CD4-positive, alpha-beta T cell treated with Interleukin-10 for 1 hour (primary cell): ENCODE measurements around the gene RNF187.
A peak's percentile ranks its signal among the peaks of the same experiment; 100 is the strongest.
"Not testable (repeated sequence)": the region's sequence is repeated elsewhere in the genome, so short reads cannot be mapped to it uniquely, and the experiment has no call there.

Experiments used
- DNase-seq: peaks from one replicate; pipeline ENCODE4 v3.0.0-alpha.2; 2020

Gene RNF187

DNA sequence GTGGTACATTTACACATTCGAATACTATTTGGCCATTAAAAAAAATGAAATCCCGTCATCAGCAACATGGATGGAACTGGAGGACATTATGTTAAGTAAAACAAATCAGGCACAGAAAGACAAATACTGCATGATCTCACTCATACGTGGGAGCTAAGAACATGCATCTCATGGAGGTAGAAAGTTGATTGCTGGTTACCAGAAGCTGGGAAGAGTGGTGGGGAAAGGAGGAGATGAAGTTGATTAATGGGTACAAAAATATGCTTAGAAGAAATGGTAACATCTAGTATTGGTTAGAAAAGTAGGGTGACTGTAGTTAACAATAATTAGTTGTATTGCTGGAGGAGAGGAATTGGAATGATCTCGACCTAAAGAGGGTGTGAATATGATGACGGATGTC is 24.6 kb upstream of the RNF187 start:
- no peak for DNase-seq

DNA sequence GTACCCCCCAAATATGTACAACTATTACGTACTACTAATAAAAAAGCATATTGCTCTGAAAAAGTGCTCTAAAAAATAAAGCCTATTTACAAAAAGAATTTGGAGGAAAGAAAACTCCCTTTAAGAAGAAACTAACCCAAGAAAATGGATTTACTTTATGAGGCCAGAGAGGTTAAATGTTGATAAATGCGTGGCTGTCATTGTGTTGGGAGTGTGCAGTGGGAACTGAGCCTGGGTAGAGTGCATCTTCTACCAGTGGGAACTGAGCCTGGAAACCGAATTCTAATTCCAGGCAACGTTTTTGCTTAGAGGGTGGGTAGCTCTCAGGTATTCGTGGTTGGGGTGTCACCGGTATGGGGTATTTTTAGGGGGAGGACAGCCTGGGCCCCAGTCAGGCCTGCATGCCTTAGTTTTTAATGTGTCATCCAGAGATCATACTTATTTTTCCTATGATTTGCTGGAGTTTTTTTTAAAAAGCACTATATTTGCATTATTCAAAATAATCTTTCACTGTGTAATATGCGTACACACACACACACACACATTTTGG is 24.1 kb upstream of the RNF187 start:
- no peak for DNase-seq

DNA sequence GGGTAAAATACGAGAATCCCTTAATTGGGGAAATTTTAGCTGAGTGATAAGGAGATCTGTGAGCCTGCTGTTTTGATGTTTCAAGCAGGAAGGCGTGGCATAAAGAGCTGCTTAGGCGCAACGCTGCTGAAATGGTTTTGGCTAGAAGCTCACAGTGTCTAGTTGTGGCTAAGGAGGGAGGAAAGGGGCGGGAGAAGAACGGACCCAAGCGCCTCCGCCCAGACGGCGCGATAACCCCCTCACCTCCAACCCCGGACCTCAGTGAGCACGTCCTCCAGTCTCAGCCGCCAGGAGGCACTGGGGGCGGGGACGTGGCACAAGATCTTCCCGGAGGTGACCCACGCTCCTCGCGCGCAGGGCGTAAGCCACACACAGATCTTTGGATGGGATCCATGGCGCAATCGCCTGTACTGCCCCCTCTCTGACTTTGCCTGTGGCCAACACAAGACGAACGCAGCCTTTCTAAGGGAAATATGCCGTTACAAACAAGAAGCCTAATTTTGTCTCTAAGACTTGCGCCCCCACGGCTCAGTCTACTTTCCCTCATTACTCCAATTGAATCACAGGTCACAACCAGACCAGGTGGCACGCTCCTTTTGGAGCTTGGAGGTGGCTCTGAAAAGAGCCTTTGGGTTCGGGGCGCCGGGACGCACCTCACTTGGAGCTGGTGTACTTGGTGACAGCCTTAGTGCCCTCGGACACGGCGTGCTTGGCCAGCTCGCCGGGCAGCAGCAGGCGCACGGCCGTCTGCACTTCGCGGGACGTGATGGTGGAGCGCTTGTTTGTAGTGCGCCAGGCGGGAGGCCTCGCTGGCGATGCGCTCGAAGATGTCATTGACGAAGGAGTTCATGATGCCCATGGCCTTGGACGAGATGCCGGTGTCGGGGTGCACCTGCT is 23.4 kb upstream of the RNF187 start:
- DNase-seq, result peak; percentile 70

DNA sequence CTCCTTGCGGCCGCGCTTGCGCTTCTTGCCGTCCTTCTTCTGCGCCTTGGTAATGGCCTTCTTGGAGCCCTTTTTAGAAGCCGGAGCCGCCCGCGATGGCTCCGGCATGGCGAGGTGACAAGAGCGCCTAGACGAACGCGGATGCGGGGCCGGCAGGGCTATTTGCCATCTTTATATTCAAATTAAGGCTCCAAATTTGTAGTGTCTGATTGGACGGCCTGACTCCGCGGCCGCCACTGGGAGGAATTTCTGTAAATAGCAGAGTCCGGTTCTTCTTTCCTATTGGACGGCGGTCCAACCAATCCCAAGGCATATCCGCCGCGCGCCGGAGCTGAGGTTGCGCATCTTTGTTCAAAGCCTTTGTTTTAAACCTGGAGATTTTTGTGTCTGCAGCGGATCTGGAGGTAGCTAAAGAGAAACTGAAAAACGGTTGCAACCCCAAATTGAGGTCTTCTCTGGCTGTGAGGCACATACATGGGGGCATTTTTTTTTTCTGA is 22.6 kb upstream of the RNF187 start:
- peak; percentile 94 for DNase-seq

DNA sequence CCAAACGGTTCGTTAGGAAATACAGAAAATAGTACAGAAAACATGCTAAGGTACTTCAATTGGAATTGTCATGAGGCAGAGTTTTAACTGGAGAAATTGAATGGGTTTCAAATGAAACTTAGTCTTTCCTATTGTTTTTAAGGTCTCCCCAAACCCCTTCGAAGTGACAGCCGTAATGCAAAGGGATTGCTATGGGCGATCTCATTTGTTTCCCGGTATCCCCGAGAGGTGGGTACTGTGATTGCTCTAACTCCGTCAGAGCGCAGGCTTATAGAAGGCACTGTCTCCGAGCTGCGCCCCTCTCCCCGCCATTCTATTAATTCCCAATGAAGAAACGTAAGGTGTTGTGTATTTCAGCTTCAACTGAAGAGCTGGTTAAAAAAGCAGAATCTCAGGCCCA is 22.0 kb upstream of the RNF187 start:
- DNase-seq, result no peak

DNA sequence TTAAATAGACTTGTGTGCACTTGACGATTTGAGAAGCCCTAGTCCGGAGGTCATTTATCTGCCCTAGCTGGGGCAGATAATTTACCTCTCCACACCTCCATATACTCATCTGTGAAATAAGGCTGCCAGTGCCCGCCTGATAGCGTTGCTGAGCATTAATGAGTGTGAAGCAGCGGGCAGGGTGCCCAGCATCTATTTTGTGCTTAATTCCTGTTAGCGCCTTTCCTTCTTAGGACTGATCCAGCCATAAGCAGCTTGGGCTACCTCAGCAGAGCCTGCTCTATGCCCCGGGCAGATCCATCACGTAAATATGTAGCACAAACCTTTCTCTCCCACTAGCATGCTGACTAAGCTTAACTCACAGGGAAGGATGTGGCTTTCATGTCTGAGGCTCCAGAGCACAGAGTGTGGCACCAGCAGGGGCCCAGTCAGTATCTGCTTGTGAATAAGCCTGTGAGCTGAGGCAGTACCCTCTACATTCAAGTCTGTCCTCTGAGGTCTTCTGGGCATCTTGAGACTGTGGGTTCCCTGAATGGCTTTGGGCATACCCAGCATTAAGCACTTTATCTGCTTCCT is 21.5 kb upstream of the RNF187 start:
- peak; percentile 41 for DNase-seq

DNA sequence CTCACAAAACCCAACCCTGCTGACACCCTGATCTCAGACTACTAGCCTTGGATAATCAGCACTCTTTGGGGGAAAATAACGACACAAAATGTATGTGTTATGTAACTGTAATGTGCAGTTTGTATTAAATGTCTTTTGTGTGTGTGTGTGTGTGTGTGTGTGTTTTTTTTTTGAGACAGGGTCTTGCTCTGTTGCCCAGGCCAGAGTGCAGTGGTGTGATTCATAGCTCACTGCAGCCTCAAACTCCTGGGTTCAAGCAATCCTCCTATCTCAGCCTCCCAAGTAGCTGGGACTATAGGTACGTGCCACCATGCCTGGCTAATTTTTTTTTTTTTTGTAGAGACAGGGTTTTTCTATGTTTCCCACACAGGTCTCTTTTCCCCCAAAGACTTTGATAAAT is 19.0 kb upstream of the RNF187 start:
- DNase-seq, result not testable (repeated sequence)

DNA sequence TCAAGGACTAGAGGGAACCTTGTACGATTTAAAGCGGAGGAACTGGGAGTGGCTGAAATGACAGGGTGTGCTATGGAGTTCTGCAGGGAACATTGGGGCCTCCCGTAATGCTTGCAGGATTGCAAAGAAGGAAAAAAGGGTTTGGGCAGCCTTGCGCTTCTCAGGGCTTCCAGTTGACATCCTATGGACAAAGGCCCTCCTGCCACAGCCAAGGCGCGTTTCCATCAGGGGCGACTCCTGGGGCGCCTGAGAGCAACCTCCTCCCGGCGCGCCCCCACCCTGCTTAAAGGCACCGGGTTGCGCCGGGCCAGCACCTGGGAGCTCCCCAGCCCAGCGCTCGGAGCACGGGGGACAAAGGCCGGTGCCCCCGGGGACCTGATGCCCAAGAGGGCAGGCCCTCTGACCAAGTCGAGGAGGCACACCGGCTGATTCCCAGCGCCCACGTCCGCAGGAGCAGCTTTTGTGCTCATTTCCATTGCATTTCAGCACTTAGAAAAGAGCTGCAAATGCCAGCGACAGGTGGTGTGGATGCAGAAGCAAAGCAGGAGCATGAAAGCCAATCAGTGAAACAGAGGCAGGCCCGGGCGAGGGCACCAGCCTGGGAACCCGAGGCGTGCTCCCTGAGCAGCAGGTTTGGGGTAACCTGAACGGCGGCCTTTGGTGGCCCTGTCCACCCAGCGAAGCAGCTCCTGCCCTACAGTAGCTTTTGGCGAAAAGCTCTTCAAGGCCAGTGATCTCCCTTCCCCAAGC is 17.6 kb upstream of the RNF187 start:
- no peak for DNase-seq

DNA sequence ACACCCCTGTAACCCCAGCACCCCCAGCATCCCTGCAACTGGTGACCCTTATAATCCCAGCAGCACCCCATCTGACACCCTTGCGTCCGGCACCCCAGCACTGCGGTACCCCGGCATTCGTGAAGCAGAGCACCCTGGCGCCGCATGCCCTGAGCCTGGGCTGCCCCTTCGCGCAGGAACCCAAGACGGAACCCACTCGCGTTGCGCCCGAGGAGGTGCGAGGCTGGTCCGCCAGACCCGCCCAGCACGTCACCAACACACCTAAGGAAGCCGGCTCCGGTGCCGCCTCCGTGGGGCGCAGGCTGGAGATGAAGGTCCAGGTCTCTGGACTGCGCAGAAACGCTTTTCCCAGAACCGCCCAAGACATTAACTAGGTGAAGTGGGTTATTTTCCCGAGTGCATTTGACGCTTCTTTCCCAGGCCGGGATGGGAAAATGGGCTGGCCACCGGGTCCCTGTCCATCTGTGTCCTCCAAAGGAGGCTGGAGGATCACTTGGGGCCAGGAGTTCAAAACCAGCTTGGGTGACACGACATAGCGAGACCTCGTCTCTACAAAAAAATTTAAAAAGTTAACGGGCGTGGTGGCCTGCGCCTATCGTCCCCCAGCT is 15.9 kb upstream of the RNF187 start:
- no peak for DNase-seq

DNA sequence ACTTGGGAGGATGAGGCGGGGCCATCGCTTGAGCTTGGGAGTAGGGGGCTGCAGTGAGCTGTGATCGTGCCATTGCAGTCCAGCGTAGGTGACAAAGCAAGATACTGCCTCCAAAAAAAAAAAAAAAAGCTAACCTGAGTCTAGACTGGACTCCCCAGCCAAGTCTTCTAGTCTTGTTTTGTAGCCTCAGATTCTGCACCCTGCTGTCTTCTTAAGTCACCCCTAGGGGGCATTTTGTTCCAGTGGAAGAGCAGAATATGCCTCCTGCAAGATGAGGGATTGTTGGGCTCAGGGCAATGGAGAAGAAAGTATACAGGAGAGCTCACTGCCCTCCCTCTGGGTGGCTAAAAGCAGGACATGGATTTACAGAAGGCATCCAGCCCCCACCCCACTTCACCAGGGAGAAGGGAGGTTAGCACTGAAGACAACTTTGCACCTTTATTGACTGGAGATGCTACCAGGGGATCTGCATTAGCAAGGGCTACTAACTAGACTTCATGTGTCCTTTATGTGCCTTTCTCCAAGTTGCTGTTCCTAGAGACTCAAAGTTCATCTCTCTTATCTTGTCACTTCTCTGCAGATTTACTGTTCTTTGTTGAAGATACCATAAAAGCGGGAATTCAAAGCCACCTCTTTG is 15.3 kb upstream of the RNF187 start:
- peak; percentile 61 for DNase-seq

DNA sequence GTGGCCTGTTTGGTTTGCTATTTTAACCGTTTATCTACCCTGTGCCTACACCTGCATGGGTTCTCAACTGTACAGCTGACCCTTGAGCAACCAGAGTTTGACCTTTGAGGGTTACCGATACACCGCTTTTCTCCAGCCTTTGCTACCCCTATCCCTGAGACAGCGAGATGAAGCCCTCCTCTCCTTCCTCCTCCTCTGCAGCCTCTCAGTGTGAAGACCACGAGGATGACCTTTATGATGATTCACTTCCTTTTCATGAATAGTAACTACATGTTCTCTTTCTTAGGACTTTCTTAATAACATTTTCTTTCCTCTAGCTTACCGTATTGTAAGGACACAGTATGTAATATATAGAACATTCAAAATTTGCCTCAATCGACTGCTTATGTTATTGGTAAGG is 14.5 kb upstream of the RNF187 start:
- no peak for DNase-seq

DNA sequence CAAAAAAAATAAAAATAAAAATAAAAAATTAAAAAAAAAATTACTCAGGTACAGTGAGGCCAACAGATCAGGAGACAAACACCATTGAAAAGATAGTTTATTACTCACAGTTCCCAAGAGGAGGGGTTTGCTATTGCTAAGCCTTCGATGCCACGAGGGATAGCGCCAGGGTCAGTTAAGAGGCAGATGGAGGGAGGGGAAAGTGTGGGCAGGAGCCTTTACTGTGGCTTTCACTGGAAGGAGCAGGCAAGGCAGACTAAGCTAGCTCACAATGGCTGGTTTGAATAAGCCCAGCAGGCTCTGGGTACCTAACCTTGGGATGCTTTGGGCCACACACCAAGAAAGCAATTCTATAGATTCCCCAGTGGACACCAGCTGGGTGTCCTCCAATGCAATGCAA is 12.7 kb upstream of the RNF187 start:
- no peak for DNase-seq

DNA sequence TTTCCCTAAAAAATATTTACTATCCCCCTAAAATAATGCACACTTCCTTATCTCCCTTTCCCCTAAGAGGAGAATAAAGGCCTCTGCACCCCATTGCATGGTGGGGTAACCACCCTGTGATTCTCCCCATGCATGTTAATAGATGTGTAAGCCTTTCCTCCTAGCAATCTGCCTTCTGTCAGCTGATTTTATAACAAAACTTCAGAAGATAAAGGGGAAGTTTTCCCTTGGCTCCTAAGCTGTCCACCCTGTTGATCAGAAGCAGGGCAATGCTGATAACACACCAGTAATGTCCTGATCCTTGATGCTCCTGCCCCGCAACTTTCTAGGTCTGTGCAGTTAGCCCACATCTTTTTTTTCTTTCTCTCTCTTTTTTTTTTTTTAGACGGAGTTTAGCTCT is 11.4 kb upstream of the RNF187 start:
- DNase-seq, result no peak

DNA sequence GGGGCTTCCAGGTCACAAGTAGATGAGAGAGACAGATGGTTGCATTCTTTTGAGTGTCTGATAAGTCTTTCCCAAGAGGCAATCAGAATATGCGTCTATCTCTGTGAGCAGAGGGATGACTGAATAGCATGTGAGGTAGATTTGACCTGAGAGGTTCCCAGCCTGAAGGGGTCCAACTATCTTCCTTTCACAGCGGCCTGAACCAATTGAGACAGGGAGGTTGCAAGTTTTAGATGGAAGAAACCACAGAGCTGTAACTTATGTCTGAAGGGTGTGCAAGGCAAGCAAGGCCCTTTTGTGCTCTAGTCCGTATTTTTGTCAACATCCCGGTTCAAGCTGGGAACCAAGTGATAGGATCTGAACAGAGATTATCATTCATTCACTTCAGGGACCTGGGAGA is 9.9 kb upstream of the RNF187 start:
- DNase-seq, result no peak

DNA sequence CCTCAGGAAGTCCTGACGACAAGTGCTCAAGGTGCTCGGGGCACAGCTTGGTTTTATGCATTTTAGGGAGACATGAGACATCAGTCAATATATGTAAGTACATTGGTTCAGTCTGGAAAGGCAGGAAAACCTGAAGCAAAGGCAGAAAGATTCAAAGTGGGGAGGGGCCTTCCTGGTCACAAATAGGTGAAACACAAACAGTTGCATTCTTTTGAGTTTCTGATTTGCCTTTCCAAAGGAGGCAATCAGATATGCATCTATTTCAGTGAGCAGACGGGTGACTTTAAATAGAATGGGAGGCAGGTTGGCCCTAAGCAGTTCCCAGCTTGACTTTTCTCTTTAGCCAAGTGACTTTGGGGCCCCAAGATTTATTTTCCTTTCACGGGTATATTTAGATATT is 8.9 kb upstream of the RNF187 start:
- DNase-seq, result no peak

DNA sequence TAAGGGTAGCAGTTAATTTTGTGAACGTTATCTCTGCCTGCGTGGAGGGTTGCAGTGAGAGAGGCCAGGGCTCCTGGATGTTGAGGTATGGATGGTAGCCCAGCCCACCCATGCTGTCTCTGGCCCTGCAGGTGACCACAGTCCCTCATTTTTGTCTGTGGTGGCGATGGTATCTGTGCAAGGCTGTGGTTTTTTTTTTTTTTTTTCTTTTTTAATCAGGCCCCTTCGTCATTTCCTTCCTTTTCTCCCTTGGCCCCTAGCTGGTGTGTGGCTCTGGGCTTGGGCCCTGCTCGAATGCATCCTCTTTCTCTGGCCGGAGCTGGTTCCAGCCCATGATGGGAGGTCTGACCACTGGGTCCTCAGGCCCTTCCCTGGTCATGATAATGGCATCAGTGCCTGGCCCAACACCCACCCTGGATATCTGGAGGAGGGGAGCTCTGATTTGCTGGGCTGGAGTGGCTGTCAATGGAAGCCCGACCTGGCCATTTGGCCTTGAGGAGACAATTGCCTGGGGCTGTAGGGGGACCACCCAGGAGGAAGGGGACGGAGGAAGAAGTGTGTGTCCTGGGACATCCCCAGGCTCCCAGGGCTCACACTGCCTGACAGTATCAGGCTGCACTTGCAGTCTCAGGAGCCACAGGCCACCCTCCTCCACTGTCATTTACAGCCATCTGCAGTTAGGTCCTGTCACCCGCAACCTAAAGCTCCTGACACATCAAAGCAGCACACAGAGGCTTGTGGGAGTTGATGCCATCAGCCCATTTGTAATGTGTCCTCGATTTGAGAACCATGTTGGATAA is 8.1 kb upstream of the RNF187 start:
- peak; percentile 25 for DNase-seq

DNA sequence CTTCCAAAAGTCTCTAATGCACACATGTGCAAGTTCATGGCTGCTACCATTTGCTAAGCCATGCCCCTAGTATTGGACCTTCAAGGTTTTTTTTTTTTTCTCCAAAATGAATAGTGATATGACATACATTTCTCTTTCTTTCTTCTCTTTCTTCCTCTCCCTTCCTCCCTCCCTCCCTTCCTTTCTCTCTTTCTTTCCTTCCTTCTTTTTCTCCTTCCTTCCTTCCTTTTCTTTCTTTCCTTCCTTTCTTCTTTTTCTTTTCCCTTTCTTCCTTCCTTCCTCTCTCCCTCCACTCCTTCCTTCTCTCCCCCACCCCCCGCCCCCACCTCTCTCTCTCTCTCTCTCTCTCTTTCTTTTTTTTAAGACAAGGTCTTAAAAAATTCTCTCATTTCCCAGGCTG is 3.4 kb upstream of the RNF187 start:
- no peak for DNase-seq

DNA sequence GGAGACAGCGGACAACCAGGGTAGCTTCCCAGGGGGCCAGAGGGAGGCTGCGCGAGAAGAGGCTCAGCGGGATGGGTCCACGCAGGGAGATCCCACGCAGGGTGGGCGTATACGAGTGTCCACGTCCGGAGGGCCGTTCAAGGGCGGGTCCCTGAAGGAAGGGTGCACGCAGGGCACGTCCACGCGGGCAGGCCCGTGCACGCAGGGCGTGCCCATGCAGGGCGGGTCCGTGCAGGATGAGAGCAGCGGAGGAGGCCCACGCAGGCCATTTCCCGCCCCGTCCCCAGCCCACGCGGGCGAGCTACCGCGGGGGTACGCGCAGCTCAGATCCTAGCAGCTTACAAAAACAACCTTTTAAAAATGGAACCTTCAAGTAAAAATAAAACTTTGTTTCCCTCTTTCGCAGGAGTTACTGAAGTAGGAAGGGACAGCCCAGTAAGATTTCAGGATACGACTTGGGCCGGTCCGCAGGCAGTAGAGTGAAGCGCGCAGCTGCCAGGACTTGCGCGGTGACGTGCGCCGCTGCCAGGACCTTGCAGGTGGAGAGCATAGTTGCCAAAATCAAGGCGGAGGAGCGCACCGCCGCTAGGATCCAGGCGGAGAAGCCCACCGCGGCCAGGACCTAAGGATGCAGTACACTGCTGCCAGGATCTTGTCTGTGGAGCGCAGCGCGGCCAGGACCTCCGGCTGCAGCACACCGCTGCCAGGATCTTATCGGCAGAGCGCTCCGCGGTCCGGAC is 416 bp upstream of the RNF187 start:
- DNase-seq, result peak; percentile 87

DNA sequence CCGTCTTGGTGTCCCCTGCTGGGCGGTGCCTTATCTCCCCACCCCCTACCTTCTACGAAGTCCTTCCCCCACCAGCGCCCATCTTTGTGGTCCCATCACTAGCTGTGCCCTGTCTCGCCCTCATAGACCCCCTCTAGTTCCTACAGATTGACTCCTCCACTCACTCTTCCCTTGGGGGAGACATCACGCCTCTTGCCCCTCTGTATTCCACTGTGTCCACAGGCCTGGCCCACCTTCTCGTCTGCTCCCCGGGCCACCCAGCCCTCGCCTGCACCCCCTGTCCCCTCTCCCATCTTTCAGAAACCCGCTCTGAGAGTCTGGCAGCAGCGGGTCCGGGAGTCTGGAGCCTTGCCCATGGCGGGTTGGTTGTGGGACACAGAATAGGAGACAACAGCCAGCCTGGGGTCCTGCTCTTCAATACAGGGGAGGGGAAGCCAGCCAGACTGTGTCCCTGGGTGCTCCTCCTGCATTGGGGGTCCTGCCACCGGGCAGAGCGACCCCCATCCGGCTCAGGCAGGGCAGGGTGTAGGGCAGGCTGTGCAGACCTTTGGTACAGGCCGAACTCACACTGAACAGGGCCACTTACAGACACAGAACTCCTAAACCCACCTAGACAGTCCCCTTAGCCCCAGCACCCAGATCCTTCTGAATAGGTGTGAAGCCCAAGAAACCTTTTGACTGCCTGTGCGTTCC is 1.1 kb downstream of the RNF187 start:
- no peak for DNase-seq
